B cell (primary cell): Measurements from ENCODE around the gene PLVAP.

Experiments
- EZH2 ChIP-seq: IDR thresholded peaks from 2 replicates; pipeline ENCODE4 v1.6.1; 2012; ENCODE audit warnings: borderline replicate concordance, low read depth, mild to moderate bottlenecking, moderate library complexity, low read length; ENCODE audit not compliant: insufficient read depth, poor library complexity, severe bottlenecking
- TF ChIP-seq, protein P1 (sequence below): fragments of 200-600 bp; IDR thresholded peaks from one replicate; pipeline ENCODE4 v1.8.0; 2022; ENCODE audit warnings: antibody characterized with exemption, mild to moderate bottlenecking

DNA sequence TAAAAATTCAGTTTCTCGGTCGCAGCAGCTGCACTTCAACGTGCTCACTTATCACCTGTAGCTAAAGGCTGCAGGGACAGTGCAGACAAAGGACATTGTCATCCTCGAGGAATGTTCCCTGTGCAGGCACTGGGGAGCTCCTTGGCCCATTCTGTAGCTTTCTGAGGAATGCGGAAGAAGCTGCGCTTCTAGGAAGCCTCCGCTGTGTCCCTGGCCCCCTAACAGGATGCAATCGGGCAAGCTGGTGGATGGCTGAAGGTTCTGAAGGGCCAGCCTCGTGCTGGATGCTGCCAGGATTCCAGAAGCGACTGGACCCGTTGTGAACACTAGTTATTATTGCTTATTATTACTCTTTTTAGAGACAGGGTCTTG lies 50.6 kb downstream of the PLVAP start:
- TF ChIP-seq, protein P1, sequence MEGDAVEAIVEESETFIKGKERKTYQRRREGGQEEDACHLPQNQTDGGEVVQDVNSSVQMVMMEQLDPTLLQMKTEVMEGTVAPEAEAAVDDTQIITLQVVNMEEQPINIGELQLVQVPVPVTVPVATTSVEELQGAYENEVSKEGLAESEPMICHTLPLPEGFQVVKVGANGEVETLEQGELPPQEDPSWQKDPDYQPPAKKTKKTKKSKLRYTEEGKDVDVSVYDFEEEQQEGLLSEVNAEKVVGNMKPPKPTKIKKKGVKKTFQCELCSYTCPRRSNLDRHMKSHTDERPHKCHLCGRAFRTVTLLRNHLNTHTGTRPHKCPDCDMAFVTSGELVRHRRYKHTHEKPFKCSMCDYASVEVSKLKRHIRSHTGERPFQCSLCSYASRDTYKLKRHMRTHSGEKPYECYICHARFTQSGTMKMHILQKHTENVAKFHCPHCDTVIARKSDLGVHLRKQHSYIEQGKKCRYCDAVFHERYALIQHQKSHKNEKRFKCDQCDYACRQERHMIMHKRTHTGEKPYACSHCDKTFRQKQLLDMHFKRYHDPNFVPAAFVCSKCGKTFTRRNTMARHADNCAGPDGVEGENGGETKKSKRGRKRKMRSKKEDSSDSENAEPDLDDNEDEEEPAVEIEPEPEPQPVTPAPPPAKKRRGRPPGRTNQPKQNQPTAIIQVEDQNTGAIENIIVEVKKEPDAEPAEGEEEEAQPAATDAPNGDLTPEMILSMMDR, result no peak
- no peak for TF ChIP-seq EZH2
